HepG2 (cell line): ENCODE measurements around the gene RNF8. TPM values are rescaled to one million over a fixed set of nuclear protein-coding genes. Genes with fewer than 3 reads are reported as not detected.
A peak's percentile ranks its signal among the peaks of the same experiment; 100 is the strongest.

Source experiments
- AGO1 ChIP-seq: fragments of 200-400 bp; formaldehyde crosslinking; IDR thresholded peaks from 2 replicates; pipeline ENCODE4 v1.6.1; 2017; ENCODE audit warnings: mild to moderate bottlenecking, low read depth, low read length, moderate library complexity; ENCODE audit not compliant: poor library complexity, severe bottlenecking
- CBFB ChIP-seq: sonication (generic); formaldehyde crosslinking; IDR thresholded peaks from 2 replicates; pipeline ENCODE4 v1.4.0; 2020; ENCODE audit warnings: missing genetic modification reagents
- CHD2 ChIP-seq: IDR thresholded peaks from 2 replicates; pipeline ENCODE4 v1.6.1; 2011; ENCODE audit warnings: low read depth, low read length, improper control_type of control experiment
- DR1 ChIP-seq: sonication (generic); formaldehyde crosslinking; IDR thresholded peaks from 2 replicates; pipeline ENCODE4 v1.8.0; 2021; ENCODE audit warnings: mild to moderate bottlenecking, missing genetic modification reagents, inconsistent platforms
- GZF1 ChIP-seq: sonication (generic); formaldehyde crosslinking; IDR thresholded peaks from 2 replicates; pipeline ENCODE4 v1.5.1; 2020; ENCODE audit warnings: mild to moderate bottlenecking, missing genetic modification reagents
- HNRNPUL1 ChIP-seq: fragments of 200-400 bp; formaldehyde crosslinking; IDR thresholded peaks from 2 replicates; pipeline ENCODE4 v1.6.1; 2017; ENCODE audit warnings: low read depth, mild to moderate bottlenecking, low read length, moderate library complexity
- MXI1 ChIP-seq: IDR thresholded peaks from 3 replicates; pipeline ENCODE4 v1.6.1; 2012; ENCODE audit warnings: low read depth, low read length, inconsistent platforms, borderline replicate concordance
- ONECUT2 ChIP-seq: sonication (generic); formaldehyde crosslinking; IDR thresholded peaks from 2 replicates; pipeline ENCODE4 v1.4.0; 2020; ENCODE audit warnings: missing genetic modification reagents
- SAP130 ChIP-seq: IDR thresholded peaks from 2 replicates; pipeline ENCODE4 v1.6.1; 2016; ENCODE audit warnings: low read depth
- SOX13 ChIP-seq, 3 experiments: fragments of 450-650 bp in 1 of 3; sonication (generic) in 1 of 3; formaldehyde crosslinking in 1 of 3; IDR thresholded peaks in 2 of 3; conservative IDR thresholded peaks in 1 of 3; 2 replicates each; pipeline versions ENCODE4 v1.5.0 to v1.6.1; 2016 to 2020; ENCODE audit warnings: antibody characterized with exemption in 1 of 3, mild to moderate bottlenecking in 1 of 3, missing compliant biosample characterization in 1 of 3, missing genetic modification reagents in 1 of 3, moderate library complexity in 1 of 3
- TBX3 ChIP-seq: fragments of 450-650 bp; IDR thresholded peaks from 2 replicates; pipeline ENCODE4 v1.6.1; 2017; ENCODE audit warnings: antibody characterized with exemption, mild to moderate bottlenecking, inconsistent platforms, borderline replicate concordance
- ZNF614 ChIP-seq: IDR thresholded peaks from 2 replicates; pipeline ENCODE4 v1.6.1; 2018; ENCODE audit warnings: missing biosample characterization, missing genetic modification reagents, inconsistent platforms, borderline replicate concordance
- ZNF773 ChIP-seq: sonication (generic); formaldehyde crosslinking; IDR thresholded peaks from 2 replicates; pipeline ENCODE4 v1.4.0; 2020; ENCODE audit warnings: missing genetic modification reagents, borderline replicate concordance
- polyA plus RNA-seq, 8 experiments: library from polyadenylated mRNA; depleted of rRNA in 3 of 8; stranded (reverse) in 7 of 8; unstranded in 1 of 8; fragments of >200 nt; fragmentation: Illumina TruSeq in 4 of 8; extraction: Trizol in 4 of 8; gene quantifications; 2 replicates each; pipeline versions ENCODE4 v1.2.1 to v1.2.3, GENCODE V29; 2011 to 2016; ENCODE audit warnings: low read depth in 4 of 8, missing spikeins in 1 of 8, mixed read lengths in 1 of 8; ENCODE audit not compliant: insufficient read depth in 1 of 8
- total RNA-seq, 5 experiments: library from RNA; depleted of rRNA; stranded (reverse); fragments of >200 nt; fragmentation: Illumina TruSeq; extraction: Trizol; gene quantifications; 2 replicates each; pipeline ENCODE4 v1.2.3, GENCODE V29; 2016; ENCODE audit warnings: low read depth in 1 of 5
- TF ChIP-seq, protein P1 (sequence below): sonication (generic); formaldehyde crosslinking; IDR thresholded peaks from 2 replicates; pipeline ENCODE4 v1.5.0; 2020; ENCODE audit warnings: mild to moderate bottlenecking, missing genetic modification reagents
- TF ChIP-seq, protein P2 (sequence below): sonication (generic); formaldehyde crosslinking; IDR thresholded peaks from 2 replicates; pipeline ENCODE4 v1.4.0; 2020; ENCODE audit warnings: missing genetic modification reagents
- TF ChIP-seq, protein P3 (sequence below): sonication (generic); formaldehyde crosslinking; IDR thresholded peaks from 2 replicates; pipeline ENCODE4 v1.8.0; 2022; ENCODE audit warnings: mild to moderate bottlenecking, missing genetic modification reagents, moderate library complexity
- TF ChIP-seq, protein P4 (sequence below): sonication (generic); formaldehyde crosslinking; conservative IDR thresholded peaks from 2 replicates; pipeline ENCODE4 v1.8.0; 2022; ENCODE audit warnings: mild to moderate bottlenecking, moderate library complexity, missing genetic modification reagents
- TF ChIP-seq, protein P5 (sequence below): sonication (generic); formaldehyde crosslinking; IDR thresholded peaks from 2 replicates; pipeline ENCODE4 v1.5.0; 2020; ENCODE audit warnings: missing genetic modification reagents

RNF8 gene
- total and polyA plus RNA-seq, 2 of the 13 experiments (the other 11 are each of a cell fraction or from before 2014, with no cell fraction given), result 21.8 to 47.6 TPM

DNA sequence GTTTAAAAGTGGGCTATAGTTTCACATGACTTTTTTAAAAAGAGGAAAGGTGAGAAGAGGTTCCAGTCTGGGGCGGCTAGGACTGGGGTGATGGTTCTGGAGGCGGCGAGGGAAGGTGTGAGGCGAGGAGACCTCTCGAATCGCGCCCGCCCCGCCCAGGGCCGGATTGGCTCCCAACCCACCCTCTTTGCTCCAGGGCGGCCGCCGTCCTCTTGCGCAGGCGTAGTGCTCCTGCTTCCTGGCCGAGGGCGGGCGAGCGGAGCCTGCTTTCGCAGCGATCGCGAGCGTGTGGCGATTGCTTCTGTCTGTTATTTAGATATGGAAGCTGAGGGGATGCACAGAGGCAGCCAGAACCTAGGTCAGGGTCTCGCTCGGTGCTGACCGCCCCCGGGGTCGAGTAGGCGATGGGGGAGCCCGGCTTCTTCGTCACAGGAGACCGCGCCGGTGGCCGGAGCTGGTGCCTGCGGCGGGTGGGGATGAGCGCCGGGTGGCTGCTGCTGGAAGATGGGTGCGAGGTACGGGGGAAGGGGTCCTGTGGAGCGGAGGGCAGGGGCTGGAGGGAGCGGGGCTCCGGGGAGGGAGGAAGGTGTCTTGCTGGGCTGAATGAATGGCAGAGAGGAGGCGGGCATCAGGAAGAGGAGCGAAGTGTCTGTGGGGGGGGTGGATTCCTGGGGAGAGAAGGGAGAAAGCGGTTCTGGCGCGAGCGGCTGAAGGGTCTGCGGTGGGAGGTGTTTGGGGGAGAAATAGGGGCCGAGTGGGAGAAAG is at the start of gene RNF8 (continued):
- TF ChIP-seq, protein P1, sequence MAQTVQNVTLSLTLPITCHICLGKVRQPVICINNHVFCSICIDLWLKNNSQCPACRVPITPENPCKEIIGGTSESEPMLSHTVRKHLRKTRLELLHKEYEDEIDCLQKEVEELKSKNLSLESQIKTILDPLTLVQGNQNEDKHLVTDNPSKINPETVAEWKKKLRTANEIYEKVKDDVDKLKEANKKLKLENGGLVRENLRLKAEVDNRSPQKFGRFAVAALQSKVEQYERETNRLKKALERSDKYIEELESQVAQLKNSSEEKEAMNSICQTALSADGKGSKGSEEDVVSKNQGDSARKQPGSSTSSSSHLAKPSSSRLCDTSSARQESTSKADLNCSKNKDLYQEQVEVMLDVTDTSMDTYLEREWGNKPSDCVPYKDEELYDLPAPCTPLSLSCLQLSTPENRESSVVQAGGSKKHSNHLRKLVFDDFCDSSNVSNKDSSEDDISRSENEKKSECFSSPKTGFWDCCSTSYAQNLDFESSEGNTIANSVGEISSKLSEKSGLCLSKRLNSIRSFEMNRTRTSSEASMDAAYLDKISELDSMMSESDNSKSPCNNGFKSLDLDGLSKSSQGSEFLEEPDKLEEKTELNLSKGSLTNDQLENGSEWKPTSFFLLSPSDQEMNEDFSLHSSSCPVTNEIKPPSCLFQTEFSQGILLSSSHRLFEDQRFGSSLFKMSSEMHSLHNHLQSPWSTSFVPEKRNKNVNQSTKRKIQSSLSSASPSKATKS (CRISPR knock-in tag), result no peak
- TF ChIP-seq GZF1 (no peak; the same call in 1 of the 2 replicates), CHD2 (no peak), ZNF773 (CRISPR knock-in tag) (peak; percentile 75; the same call in 1 of the 2 replicates), SAP130 (CRISPR knock-in tag) (peak; percentile 85), ZNF614 (peak; percentile 51; the same call in 1 of the 2 replicates), ONECUT2 (CRISPR knock-in tag) (0 out of 2 replicates have a peak, but pooled peaks have one; percentile 34), HNRNPUL1 (no peak), TBX3 (no peak), DR1 (peak; percentile 68; the same call in 1 of the 2 replicates), MXI1 (peak; percentile 50; the same call in 1 of the 3 replicates), SOX13 (IDR thresholded peaks at IDR 0.05) (no peak), SOX13 (CRISPR knock-in tag; conservative IDR thresholded peaks at IDR 0.05 in 1 of 2, IDR thresholded peaks at IDR 0.05 in 1 of 2) (no peak), AGO1 (no peak), CBFB (CRISPR knock-in tag) (0 out of 2 replicates have a peak, but pooled peaks have one; percentile 27)
- TF ChIP-seq, protein P2, sequence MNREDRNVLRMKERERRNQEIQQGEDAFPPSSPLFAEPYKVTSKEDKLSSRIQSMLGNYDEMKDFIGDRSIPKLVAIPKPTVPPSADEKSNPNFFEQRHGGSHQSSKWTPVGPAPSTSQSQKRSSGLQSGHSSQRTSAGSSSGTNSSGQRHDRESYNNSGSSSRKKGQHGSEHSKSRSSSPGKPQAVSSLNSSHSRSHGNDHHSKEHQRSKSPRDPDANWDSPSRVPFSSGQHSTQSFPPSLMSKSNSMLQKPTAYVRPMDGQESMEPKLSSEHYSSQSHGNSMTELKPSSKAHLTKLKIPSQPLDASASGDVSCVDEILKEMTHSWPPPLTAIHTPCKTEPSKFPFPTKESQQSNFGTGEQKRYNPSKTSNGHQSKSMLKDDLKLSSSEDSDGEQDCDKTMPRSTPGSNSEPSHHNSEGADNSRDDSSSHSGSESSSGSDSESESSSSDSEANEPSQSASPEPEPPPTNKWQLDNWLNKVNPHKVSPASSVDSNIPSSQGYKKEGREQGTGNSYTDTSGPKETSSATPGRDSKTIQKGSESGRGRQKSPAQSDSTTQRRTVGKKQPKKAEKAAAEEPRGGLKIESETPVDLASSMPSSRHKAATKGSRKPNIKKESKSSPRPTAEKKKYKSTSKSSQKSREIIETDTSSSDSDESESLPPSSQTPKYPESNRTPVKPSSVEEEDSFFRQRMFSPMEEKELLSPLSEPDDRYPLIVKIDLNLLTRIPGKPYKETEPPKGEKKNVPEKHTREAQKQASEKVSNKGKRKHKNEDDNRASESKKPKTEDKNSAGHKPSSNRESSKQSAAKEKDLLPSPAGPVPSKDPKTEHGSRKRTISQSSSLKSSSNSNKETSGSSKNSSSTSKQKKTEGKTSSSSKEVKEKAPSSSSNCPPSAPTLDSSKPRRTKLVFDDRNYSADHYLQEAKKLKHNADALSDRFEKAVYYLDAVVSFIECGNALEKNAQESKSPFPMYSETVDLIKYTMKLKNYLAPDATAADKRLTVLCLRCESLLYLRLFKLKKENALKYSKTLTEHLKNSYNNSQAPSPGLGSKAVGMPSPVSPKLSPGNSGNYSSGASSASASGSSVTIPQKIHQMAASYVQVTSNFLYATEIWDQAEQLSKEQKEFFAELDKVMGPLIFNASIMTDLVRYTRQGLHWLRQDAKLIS, result no peak
- TF ChIP-seq, protein P3, sequence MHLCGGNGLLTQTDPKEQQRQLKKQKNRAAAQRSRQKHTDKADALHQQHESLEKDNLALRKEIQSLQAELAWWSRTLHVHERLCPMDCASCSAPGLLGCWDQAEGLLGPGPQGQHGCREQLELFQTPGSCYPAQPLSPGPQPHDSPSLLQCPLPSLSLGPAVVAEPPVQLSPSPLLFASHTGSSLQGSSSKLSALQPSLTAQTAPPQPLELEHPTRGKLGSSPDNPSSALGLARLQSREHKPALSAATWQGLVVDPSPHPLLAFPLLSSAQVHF, result no peak
- TF ChIP-seq, protein P4, sequence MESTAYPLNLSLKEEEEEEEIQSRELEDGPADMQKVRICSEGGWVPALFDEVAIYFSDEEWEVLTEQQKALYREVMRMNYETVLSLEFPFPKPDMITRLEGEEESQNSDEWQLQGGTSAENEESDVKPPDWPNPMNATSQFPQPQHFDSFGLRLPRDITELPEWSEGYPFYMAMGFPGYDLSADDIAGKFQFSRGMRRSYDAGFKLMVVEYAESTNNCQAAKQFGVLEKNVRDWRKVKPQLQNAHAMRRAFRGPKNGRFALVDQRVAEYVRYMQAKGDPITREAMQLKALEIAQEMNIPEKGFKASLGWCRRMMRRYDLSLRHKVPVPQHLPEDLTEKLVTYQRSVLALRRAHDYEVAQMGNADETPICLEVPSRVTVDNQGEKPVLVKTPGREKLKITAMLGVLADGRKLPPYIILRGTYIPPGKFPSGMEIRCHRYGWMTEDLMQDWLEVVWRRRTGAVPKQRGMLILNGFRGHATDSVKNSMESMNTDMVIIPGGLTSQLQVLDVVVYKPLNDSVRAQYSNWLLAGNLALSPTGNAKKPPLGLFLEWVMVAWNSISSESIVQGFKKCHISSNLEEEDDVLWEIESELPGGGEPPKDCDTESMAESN, result peak; percentile 59
- TF ChIP-seq, protein P5, sequence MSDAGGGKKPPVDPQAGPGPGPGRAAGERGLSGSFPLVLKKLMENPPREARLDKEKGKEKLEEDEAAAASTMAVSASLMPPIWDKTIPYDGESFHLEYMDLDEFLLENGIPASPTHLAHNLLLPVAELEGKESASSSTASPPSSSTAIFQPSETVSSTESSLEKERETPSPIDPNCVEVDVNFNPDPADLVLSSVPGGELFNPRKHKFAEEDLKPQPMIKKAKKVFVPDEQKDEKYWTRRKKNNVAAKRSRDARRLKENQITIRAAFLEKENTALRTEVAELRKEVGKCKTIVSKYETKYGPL (CRISPR knock-in tag), result peak; percentile 87; the same call in 1 of the 2 replicates
